ENCODE results near the gene NBPF26.
"Not testable (repeated sequence)": the region's sequence is repeated elsewhere in the genome, so short reads cannot be mapped to it uniquely, and the experiment has no call there.

NBPF26 gene

DNA sequence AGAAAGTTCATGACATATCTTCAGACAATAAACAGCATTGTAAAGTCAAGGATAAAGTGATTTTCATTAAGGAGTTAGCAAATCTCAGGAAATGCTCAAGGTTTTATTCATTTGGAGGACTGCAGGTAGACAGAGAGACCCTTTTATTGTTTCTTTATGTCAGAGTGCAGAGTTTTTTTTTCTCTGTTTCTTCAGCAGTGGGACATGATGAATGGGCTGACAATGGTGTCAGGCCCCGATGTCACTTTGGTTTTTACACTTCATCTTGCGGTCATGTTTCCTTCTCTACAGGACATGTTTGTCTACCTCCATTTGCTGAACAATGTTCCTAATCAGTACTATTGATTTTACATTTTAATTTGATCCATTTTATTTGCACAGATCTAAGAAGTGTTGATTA lies 134.4 kb downstream of the NBPF26 start:
- not testable (repeated sequence) for DNase-seq (ENCODE audit: low read depth)

DNA sequence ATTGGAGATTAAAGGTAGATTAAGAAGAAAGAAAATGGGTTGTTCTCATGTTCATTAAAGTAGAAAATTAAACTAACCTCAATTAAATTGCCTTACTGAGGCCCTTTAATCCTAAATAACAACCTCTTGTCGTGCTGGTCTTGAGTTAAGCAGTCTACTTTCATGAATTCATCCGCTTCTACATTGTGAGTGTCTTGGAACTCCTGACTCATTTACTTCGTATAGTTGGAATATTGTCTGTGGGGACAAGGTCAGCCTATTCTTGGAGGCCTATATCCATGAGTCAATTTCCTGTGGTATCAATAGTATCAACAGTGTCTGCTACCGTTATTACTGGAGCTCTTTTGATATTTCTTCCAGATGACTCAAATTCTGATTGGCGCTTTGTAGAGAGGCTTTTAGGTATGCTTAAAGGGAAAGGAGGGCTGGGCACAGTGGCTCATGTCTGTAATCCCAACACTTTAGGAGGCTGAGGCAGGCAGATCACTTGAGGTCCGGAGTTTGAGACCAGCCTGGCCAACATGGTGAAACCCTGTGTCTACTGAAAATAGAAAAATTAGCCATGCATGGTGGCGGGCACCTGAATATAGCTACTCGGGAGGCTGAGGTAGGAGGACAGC lies 136.0 kb downstream of the NBPF26 start:
- DNase-seq (ENCODE audit: low read depth): not testable (repeated sequence)

DNA sequence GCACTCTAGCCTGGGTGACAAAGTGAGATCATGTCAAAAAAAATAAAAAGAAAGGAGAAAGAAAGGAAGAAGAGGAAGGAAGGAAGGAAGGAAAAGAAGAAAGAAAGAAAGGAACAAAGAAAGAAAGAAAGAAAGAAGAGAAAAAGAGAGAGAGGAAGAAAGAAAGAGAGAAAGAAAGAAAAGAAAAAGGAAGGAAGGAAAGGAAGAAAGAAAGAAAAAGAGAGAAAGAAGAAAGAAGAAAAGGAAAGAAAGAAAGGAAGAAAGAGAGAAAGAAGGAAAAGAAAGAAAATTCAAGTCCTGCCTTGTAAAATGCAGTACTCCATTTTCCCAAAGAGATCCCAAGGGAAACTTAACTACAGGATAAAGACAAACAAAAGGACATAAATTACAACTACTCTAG lies 154.5 kb downstream of the NBPF26 start:
- DNase-seq (ENCODE audit: low read depth): not testable (repeated sequence)

- DNase-seq (ENCODE audit: low read depth): not testable (repeated sequence)
Measured at GRCh38 chr1:120880056-120880455, 156.3 kb downstream of the NBPF26 start.

DNA sequence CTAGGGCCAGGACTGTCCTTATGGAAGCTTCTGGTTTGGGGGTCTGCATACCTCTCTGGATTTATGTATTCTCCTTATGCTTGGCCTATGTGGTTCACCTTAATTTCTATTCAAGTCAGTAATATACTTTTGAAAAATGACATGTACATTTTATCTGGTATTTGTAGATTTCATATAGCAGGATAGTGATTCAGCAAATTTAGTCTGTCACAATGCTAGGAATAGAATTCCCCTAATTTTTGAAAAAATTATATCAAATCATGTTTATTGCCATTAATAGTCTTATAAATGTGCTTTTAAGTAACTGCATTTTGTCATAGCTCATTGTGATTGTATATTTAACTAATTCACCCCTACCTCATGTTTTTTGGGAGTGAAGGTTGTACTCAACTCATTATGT lies 158.2 kb downstream of the NBPF26 start:
- DNase-seq (ENCODE audit: low read depth): not testable (repeated sequence)
